Measurements from ENCODE around the gene SLC6A20.

- no peak for TF ChIP-seq EZH2 (IDR thresholded peaks at IDR 0.05)
- TF ChIP-seq POLR2AphosphoS5 (IDR thresholded peaks at IDR 0.05; ENCODE audit: borderline replicate concordance, low read depth, low read length), result no peak
Measured at GRCh38 chr3:45826908-45827307, 30.6 kb upstream of the SLC6A20 start.
